ENCODE measurements around the gene MACROH2A2.

The MACROH2A2 gene

GRCh38 chr10:70066190-70066589 lies 13.5 kb downstream of the MACROH2A2 start:
- no peak overlapping the region for H2AFZ ChIP-seq (ENCODE audit: low read depth, low read length)
- peaks cover 0 to 2% of the 10 kb centered on the region in 2 experiments for H3K36me3 ChIP-seq (ENCODE audit: control insufficient read depth in 1 of 2, insufficient read depth in 2 of 2, low read depth in 1 of 2, low read length in 2 of 2)
- H3K18ac ChIP-seq (ENCODE audit: low read depth in 1 of 2, low read length in 2 of 2): no peak overlapping the region
- H2AK5ac ChIP-seq (ENCODE audit: low read length, severe bottlenecking): no peak overlapping the region
- H3K27me3 ChIP-seq (ENCODE audit: control insufficient read depth in 1 of 2, insufficient read depth in 1 of 2, low read length in 2 of 2): no peaks in the 10 kb centered on the region
- no peak overlapping the region for H3K4ac ChIP-seq (ENCODE audit: low read depth in 1 of 2, low read length in 2 of 2)
- H2BK120ac ChIP-seq (ENCODE audit: low read depth, low read length): no peak overlapping the region
- 74% methylated on average over 2 of the region's 3 CpGs for WGBS
- H3K4me1 ChIP-seq (ENCODE audit: control insufficient read depth, insufficient read depth, low read depth, low read length): peaks cover 2% of the 10 kb centered on the region
- no peak overlapping the region for H3K27ac ChIP-seq (ENCODE audit: low read length, poor library complexity, severe bottlenecking)
- no peak overlapping the region for H2BK5ac ChIP-seq (ENCODE audit: low read depth, low read length, poor library complexity, severe bottlenecking)
- DNase-seq: no peak
- H3K23ac ChIP-seq (ENCODE audit: low read length in 2 of 2): no peak overlapping the region
- no peak overlapping the region for H3K14ac ChIP-seq (ENCODE audit: low read length in 2 of 2)
- peaks cover 31% of the 10 kb centered on the region for H3K79me1 ChIP-seq (replicated peaks; ENCODE audit: low read length, poor library complexity, severe bottlenecking)
- no peak overlapping the region for H4K91ac ChIP-seq (ENCODE audit: low read length)
- no peak overlapping the region for H3K4me3 ChIP-seq (ENCODE audit: insufficient read depth in 1 of 2, low read depth in 1 of 2, low read length in 2 of 2)
- H3K9me3 ChIP-seq (ENCODE audit: control insufficient read depth, low read length): no peaks in the 10 kb centered on the region
- H2BK12ac ChIP-seq (ENCODE audit: low read length in 2 of 2): no peak overlapping the region
- no peak overlapping the region for H4K8ac ChIP-seq (ENCODE audit: low read length)
- H3K4me2 ChIP-seq (ENCODE audit: low read length, poor library complexity, severe bottlenecking): no peak overlapping the region
- H2BK15ac ChIP-seq (ENCODE audit: low read depth, poor library complexity, severe bottlenecking): no peak overlapping the region
- no peak overlapping the region for H3K9ac ChIP-seq (ENCODE audit: low read length)

- H3K9me3 ChIP-seq (ENCODE audit: control insufficient read depth, low read length): no peaks in the 10 kb centered on the region
- 97% methylated on average over 2 of the region's 2 CpGs for WGBS
- H4K91ac ChIP-seq (ENCODE audit: low read length): no peak overlapping the region
Measured at GRCh38 chr10:70067586-70067985, 14.9 kb downstream of the MACROH2A2 start.

GRCh38 chr10:70068925-70069324 lies 16.3 kb downstream of the MACROH2A2 start:
- Histone ChIP-seq H3K18ac (ENCODE audit: low read depth in 1 of 2, low read length in 2 of 2) (no peak overlapping the region), H3K4me2 (ENCODE audit: low read length, poor library complexity, severe bottlenecking) (no peak overlapping the region), H2AK5ac (ENCODE audit: low read length, severe bottlenecking) (no peak overlapping the region), H2BK5ac (ENCODE audit: low read depth, low read length, poor library complexity, severe bottlenecking) (no peak overlapping the region), H4K91ac (ENCODE audit: low read length) (no peak overlapping the region), H2AFZ (ENCODE audit: low read depth, low read length) (no peak overlapping the region), H3K23ac (ENCODE audit: low read length in 2 of 2) (no peak overlapping the region), H3K14ac (ENCODE audit: low read length in 2 of 2) (no peak overlapping the region), H4K8ac (ENCODE audit: low read length) (no peak overlapping the region), H3K27ac (ENCODE audit: low read length, poor library complexity, severe bottlenecking) (no peak overlapping the region), H2BK12ac (ENCODE audit: low read length in 2 of 2) (no peak overlapping the region), H3K4me1 (ENCODE audit: control insufficient read depth, insufficient read depth, low read depth, low read length) (peaks cover 2% of the 10 kb centered on the region), H3K4me3 (ENCODE audit: insufficient read depth in 1 of 2, low read depth in 1 of 2, low read length in 2 of 2) (no peak overlapping the region), H3K9ac (ENCODE audit: low read length) (no peak overlapping the region), H3K36me3 (ENCODE audit: control insufficient read depth in 1 of 2, insufficient read depth in 2 of 2, low read depth in 1 of 2, low read length in 2 of 2) (peaks cover 0 to 2% of the 10 kb centered on the region in 2 experiments), H3K27me3 (ENCODE audit: control insufficient read depth in 1 of 2, insufficient read depth in 1 of 2, low read length in 2 of 2) (no peaks in the 10 kb centered on the region), H3K79me1 (replicated peaks; ENCODE audit: low read length, poor library complexity, severe bottlenecking) (peaks cover 27% of the 10 kb centered on the region), H3K9me3 (ENCODE audit: control insufficient read depth, low read length) (no peaks in the 10 kb centered on the region), H2BK120ac (ENCODE audit: low read depth, low read length) (no peak overlapping the region), H3K4ac (ENCODE audit: low read depth in 1 of 2, low read length in 2 of 2) (no peak overlapping the region), H2BK15ac (ENCODE audit: low read depth, poor library complexity, severe bottlenecking) (no peak overlapping the region)
- no peak for DNase-seq
- 92% methylated on average over 10 of the region's 10 CpGs for WGBS

More at GRCh38 chr10:70067586-70067985, 14.9 kb downstream of the MACROH2A2 start:
- no peak for DNase-seq
- H3K36me3 ChIP-seq (ENCODE audit: control insufficient read depth in 1 of 2, insufficient read depth in 2 of 2, low read depth in 1 of 2, low read length in 2 of 2): peaks cover 0 to 2% of the 10 kb centered on the region in 2 experiments
- no peak overlapping the region for H2AFZ ChIP-seq (ENCODE audit: low read depth, low read length)
- no peak overlapping the region for H3K14ac ChIP-seq (ENCODE audit: low read length in 2 of 2)
- no peak overlapping the region for H2BK5ac ChIP-seq (ENCODE audit: low read depth, low read length, poor library complexity, severe bottlenecking)
- no peak overlapping the region for H3K27ac ChIP-seq (ENCODE audit: low read length, poor library complexity, severe bottlenecking)
- H3K4me3 ChIP-seq (ENCODE audit: insufficient read depth in 1 of 2, low read depth in 1 of 2, low read length in 2 of 2): no peak overlapping the region
- no peak overlapping the region for H3K18ac ChIP-seq (ENCODE audit: low read depth in 1 of 2, low read length in 2 of 2)
- H2BK120ac ChIP-seq (ENCODE audit: low read depth, low read length): no peak overlapping the region
- no peak overlapping the region for H3K9ac ChIP-seq (ENCODE audit: low read length)
- H3K4ac ChIP-seq (ENCODE audit: low read depth in 1 of 2, low read length in 2 of 2): no peak overlapping the region
- no peak overlapping the region for H2AK5ac ChIP-seq (ENCODE audit: low read length, severe bottlenecking)
- peaks cover 2% of the 10 kb centered on the region for H3K4me1 ChIP-seq (ENCODE audit: control insufficient read depth, insufficient read depth, low read depth, low read length)
- no peak overlapping the region for H4K8ac ChIP-seq (ENCODE audit: low read length)
- no peak overlapping the region for H3K4me2 ChIP-seq (ENCODE audit: low read length, poor library complexity, severe bottlenecking)
- no peak overlapping the region for H2BK12ac ChIP-seq (ENCODE audit: low read length in 2 of 2)
- peaks cover 29% of the 10 kb centered on the region for H3K79me1 ChIP-seq (replicated peaks; ENCODE audit: low read length, poor library complexity, severe bottlenecking)
- no peaks in the 10 kb centered on the region for H3K27me3 ChIP-seq (ENCODE audit: control insufficient read depth in 1 of 2, insufficient read depth in 1 of 2, low read length in 2 of 2)
- H2BK15ac ChIP-seq (ENCODE audit: low read depth, poor library complexity, severe bottlenecking): no peak overlapping the region
- H3K23ac ChIP-seq (ENCODE audit: low read length in 2 of 2): no peak overlapping the region

GRCh38 chr10:70069346-70069745 lies 16.7 kb downstream of the MACROH2A2 start:
- Histone ChIP-seq H2BK15ac (ENCODE audit: low read depth, poor library complexity, severe bottlenecking) (no peak overlapping the region), H3K9ac (ENCODE audit: low read length) (no peak overlapping the region), H3K4me1 (ENCODE audit: control insufficient read depth, insufficient read depth, low read depth, low read length) (peaks cover 2% of the 10 kb centered on the region), H3K79me1 (replicated peaks; ENCODE audit: low read length, poor library complexity, severe bottlenecking) (peaks cover 24% of the 10 kb centered on the region), H3K18ac (ENCODE audit: low read depth in 1 of 2, low read length in 2 of 2) (no peak overlapping the region), H3K4ac (ENCODE audit: low read depth in 1 of 2, low read length in 2 of 2) (no peak overlapping the region), H2BK120ac (ENCODE audit: low read depth, low read length) (no peak overlapping the region), H2AFZ (ENCODE audit: low read depth, low read length) (no peak overlapping the region), H2BK5ac (ENCODE audit: low read depth, low read length, poor library complexity, severe bottlenecking) (no peak overlapping the region), H4K91ac (ENCODE audit: low read length) (no peak overlapping the region), H2BK12ac (ENCODE audit: low read length in 2 of 2) (no peak overlapping the region), H3K14ac (ENCODE audit: low read length in 2 of 2) (no peak overlapping the region), H3K36me3 (ENCODE audit: control insufficient read depth in 1 of 2, insufficient read depth in 2 of 2, low read depth in 1 of 2, low read length in 2 of 2) (peaks cover 0 to 2% of the 10 kb centered on the region in 2 experiments), H3K23ac (ENCODE audit: low read length in 2 of 2) (no peak overlapping the region), H3K4me2 (ENCODE audit: low read length, poor library complexity, severe bottlenecking) (no peak overlapping the region), H3K27ac (ENCODE audit: low read length, poor library complexity, severe bottlenecking) (no peak overlapping the region), H3K27me3 (ENCODE audit: control insufficient read depth in 1 of 2, insufficient read depth in 1 of 2, low read length in 2 of 2) (no peaks in the 10 kb centered on the region), H3K9me3 (ENCODE audit: control insufficient read depth, low read length) (no peaks in the 10 kb centered on the region), H2AK5ac (ENCODE audit: low read length, severe bottlenecking) (no peak overlapping the region), H3K4me3 (ENCODE audit: insufficient read depth in 1 of 2, low read depth in 1 of 2, low read length in 2 of 2) (no peak overlapping the region), H4K8ac (ENCODE audit: low read length) (no peak overlapping the region)
- DNase-seq: no peak
- 84% methylated on average over 4 of the region's 5 CpGs for WGBS
